ENCODE measurements around the gene CLASRP.

GRCh38 chr19:45019187-45019586, 19.7 kb upstream of the CLASRP start:
- no peak for TF ChIP-seq CTCF (IDR thresholded peaks at IDR 0.05; ENCODE audit: insufficient read depth, low read length, poor library complexity, severe bottlenecking)
- TF ChIP-seq EZH2phosphoT487 (conservative IDR thresholded peaks at IDR 0.05; ENCODE audit: low read length) = no peak

Measured in SU-DHL-6 (cell line).